KOPT-K1 (cell line): Measurements from ENCODE around the gene BCKDHB.

Source experiments
- H3K27ac ChIP-seq: fragments of 200-600 bp; sonication (generic); 2 replicates; pipeline ENCODE4 v1.5.1; 2016; ENCODE audit warnings: antibody characterized with exemption, mild to moderate bottlenecking, low read depth, low read length; ENCODE audit not compliant: poor library complexity, severe bottlenecking
- H3K36me3 ChIP-seq: fragments of 200-600 bp; sonication (generic); 2 replicates; pipeline ENCODE4 v1.5.1; 2017; ENCODE audit warnings: antibody characterized with exemption, mild to moderate bottlenecking, low read length, moderate library complexity; ENCODE audit not compliant: insufficient read depth
- H3K9me3 ChIP-seq: fragments of 200-600 bp; sonication (generic); 2 replicates; pipeline ENCODE4 v1.5.1; 2017; ENCODE audit warnings: antibody characterized with exemption, low read length, mild to moderate bottlenecking; ENCODE audit not compliant: insufficient read depth, poor library complexity, severe bottlenecking

Gene BCKDHB

GRCh38 chr6:80133020-80133419 lies 26.5 kb downstream of the BCKDHB start:
- Histone ChIP-seq H3K36me3 (peaks cover 15% of the 10 kb centered on the region; the same call in 1 of the 2 replicates), H3K27ac (no peak overlapping the region), H3K9me3 (no peaks in the 10 kb centered on the region)

- H3K9me3 ChIP-seq, result no peaks in the 10 kb centered on the region
- peaks cover 11% of the 10 kb centered on the region; the same call in 1 of the 2 replicates for H3K36me3 ChIP-seq
- no peak overlapping the region for H3K27ac ChIP-seq
These were observed 27.6 kb downstream of the BCKDHB start for GRCh38 chr6:80134065-80134464.

GRCh38 chr6:80142586-80142985 lies 36.1 kb downstream of the BCKDHB start:
- Histone ChIP-seq H3K27ac (no peak overlapping the region), H3K36me3 (no peaks in the 10 kb centered on the region; the same call in 1 of the 2 replicates), H3K9me3 (no peaks in the 10 kb centered on the region)

GRCh38 chr6:80143419-80143937 lies 37.0 kb downstream of the BCKDHB start:
- Histone ChIP-seq H3K9me3 (peaks cover 4% of the 10 kb centered on the region), H3K27ac (no peak overlapping the region), H3K36me3 (no peaks in the 10 kb centered on the region; the same call in 1 of the 2 replicates)

- peaks cover 4% of the 10 kb centered on the region for H3K9me3 ChIP-seq
- no peaks in the 10 kb centered on the region; the same call in 1 of the 2 replicates for H3K36me3 ChIP-seq
- no peak overlapping the region for H3K27ac ChIP-seq
These were observed 38.4 kb downstream of the BCKDHB start for GRCh38 chr6:80144753-80145315.

- Histone ChIP-seq H3K27ac (no peak overlapping the region), H3K36me3 (no peaks in the 10 kb centered on the region; the same call in 1 of the 2 replicates), H3K9me3 (peaks cover 4% of the 10 kb centered on the region)
These were observed 39.0 kb downstream of the BCKDHB start for GRCh38 chr6:80145509-80145908.

GRCh38 chr6:80145921-80146320 lies 39.5 kb downstream of the BCKDHB start:
- no peaks in the 10 kb centered on the region; the same call in 1 of the 2 replicates for H3K36me3 ChIP-seq
- H3K27ac ChIP-seq, result no peak overlapping the region
- peaks cover 4% of the 10 kb centered on the region for H3K9me3 ChIP-seq

- Histone ChIP-seq H3K27ac (no peak overlapping the region), H3K9me3 (peaks cover 4% of the 10 kb centered on the region), H3K36me3 (no peaks in the 10 kb centered on the region; the same call in 1 of the 2 replicates)
These were observed 41.7 kb downstream of the BCKDHB start for GRCh38 chr6:80148220-80148619.

- no peaks in the 10 kb centered on the region for H3K36me3 ChIP-seq
- H3K9me3 ChIP-seq, result peaks cover 4% of the 10 kb centered on the region
- no peak overlapping the region for H3K27ac ChIP-seq
These were observed 45.2 kb downstream of the BCKDHB start for GRCh38 chr6:80151635-80152034.

GRCh38 chr6:80154160-80154559 lies 47.7 kb downstream of the BCKDHB start:
- Histone ChIP-seq H3K27ac (no peak overlapping the region), H3K9me3 (no peaks in the 10 kb centered on the region), H3K36me3 (no peaks in the 10 kb centered on the region)

- no peak overlapping the region for H3K27ac ChIP-seq
- H3K9me3 ChIP-seq, result no peaks in the 10 kb centered on the region
- no peaks in the 10 kb centered on the region for H3K36me3 ChIP-seq
These were observed 49.8 kb downstream of the BCKDHB start for GRCh38 chr6:80156221-80156620.

- Histone ChIP-seq H3K36me3 (no peaks in the 10 kb centered on the region), H3K9me3 (no peaks in the 10 kb centered on the region), H3K27ac (no peak overlapping the region)
These were observed 52.1 kb downstream of the BCKDHB start for GRCh38 chr6:80158478-80158989.

GRCh38 chr6:80161434-80161833 lies 55.0 kb downstream of the BCKDHB start:
- Histone ChIP-seq H3K9me3 (no peaks in the 10 kb centered on the region), H3K36me3 (no peaks in the 10 kb centered on the region), H3K27ac (no peak overlapping the region)

GRCh38 chr6:80163754-80164187 lies 57.3 kb downstream of the BCKDHB start:
- Histone ChIP-seq H3K27ac (no peak overlapping the region), H3K36me3 (no peaks in the 10 kb centered on the region), H3K9me3 (no peaks in the 10 kb centered on the region)

GRCh38 chr6:80165143-80165542 lies 58.7 kb downstream of the BCKDHB start:
- no peaks in the 10 kb centered on the region for H3K36me3 ChIP-seq
- no peak overlapping the region for H3K27ac ChIP-seq
- H3K9me3 ChIP-seq, result no peaks in the 10 kb centered on the region

GRCh38 chr6:80165819-80166218 lies 59.3 kb downstream of the BCKDHB start:
- Histone ChIP-seq H3K9me3 (no peaks in the 10 kb centered on the region), H3K27ac (no peak overlapping the region)

More at GRCh38 chr6:80165819-80166218, 59.3 kb downstream of the BCKDHB start:
- no peaks in the 10 kb centered on the region for H3K36me3 ChIP-seq
